HG02763 (cell line): Measurements from ENCODE around the gene ZNF469.

Source experiments
- ATAC-seq: cut with Tn5 transposase; IDR thresholded peaks from one replicate; pipeline ENCODE4 v1.9.1; 2021; ENCODE audit warnings: mild to moderate bottlenecking, moderate library complexity; ENCODE audit not compliant: unreplicated experiment

Gene ZNF469

DNA sequence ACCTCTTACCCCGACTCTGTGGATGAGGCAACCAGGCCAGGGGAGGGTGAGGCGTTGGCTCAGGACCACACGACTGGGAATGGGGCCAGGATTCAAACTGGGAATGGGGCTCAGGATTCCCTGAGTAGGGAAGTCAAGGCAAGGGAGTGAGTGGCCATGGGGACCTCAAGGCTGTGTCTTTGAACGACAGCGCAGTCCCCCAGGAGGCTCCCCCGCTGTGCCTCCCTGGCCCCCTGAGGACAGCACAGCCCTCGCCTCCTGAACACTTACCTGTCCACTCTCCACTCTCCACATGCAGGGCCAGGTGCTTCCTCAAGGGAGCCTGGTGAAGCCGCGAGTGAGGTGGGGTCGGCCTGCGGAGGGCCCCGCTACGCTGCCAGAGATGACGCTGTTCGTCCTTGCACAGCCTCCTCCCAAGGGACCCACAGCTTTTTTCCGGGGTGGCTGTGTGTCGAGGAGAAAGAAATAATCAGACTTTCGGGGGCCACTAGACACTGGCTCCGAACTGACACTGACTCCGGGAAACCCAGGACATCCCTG lies 6.9 kb downstream of the ZNF469 start:
- no peak for ATAC-seq

GRCh38 chr16:88390265-88390664 lies 7.5 kb downstream of the ZNF469 start:
- ATAC-seq, result no peak

- ATAC-seq, result no peak
Observed at GRCh38 chr16:88390735-88391134, 8.0 kb downstream of the ZNF469 start.

- no peak for ATAC-seq
Observed at GRCh38 chr16:88391144-88391850, 8.5 kb downstream of the ZNF469 start.

- ATAC-seq, result no peak
Observed at GRCh38 chr16:88392111-88392510, 9.4 kb downstream of the ZNF469 start.

- no peak for ATAC-seq
Observed at GRCh38 chr16:88392616-88393015, 9.9 kb downstream of the ZNF469 start.

GRCh38 chr16:88393034-88393433 lies 10.3 kb downstream of the ZNF469 start:
- ATAC-seq, result no peak

DNA sequence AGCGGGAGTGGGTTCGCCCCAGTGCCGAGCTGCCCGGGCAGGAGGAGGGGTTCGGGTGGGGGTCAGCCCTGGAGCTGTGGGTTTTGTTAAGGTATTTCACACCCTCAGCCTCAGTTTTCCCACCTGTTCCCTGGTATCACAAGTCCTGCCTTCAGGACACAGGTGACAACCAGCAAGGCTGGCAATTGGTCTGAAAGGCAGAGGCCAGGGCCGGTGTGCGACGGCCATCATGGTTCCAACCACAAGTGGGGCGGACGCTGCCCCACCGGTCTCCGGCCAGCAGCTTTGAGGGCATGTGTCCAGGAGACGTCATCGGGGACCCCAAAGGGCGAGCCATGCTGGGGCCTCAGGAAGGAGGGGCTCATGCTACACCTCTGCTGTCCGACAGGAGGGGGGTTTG lies 10.8 kb downstream of the ZNF469 start:
- ATAC-seq, result no peak

GRCh38 chr16:88394426-88394825 lies 11.7 kb downstream of the ZNF469 start:
- ATAC-seq, result no peak

GRCh38 chr16:88395669-88396584 lies 13.2 kb downstream of the ZNF469 start:
- ATAC-seq, result no peak

- no peak for ATAC-seq
Observed at GRCh38 chr16:88398170-88398873, 15.6 kb downstream of the ZNF469 start.

GRCh38 chr16:88398874-88399178 lies 16.1 kb downstream of the ZNF469 start:
- ATAC-seq, result no peak

- no peak for ATAC-seq
Observed at GRCh38 chr16:88400186-88400585, 17.4 kb downstream of the ZNF469 start.

DNA sequence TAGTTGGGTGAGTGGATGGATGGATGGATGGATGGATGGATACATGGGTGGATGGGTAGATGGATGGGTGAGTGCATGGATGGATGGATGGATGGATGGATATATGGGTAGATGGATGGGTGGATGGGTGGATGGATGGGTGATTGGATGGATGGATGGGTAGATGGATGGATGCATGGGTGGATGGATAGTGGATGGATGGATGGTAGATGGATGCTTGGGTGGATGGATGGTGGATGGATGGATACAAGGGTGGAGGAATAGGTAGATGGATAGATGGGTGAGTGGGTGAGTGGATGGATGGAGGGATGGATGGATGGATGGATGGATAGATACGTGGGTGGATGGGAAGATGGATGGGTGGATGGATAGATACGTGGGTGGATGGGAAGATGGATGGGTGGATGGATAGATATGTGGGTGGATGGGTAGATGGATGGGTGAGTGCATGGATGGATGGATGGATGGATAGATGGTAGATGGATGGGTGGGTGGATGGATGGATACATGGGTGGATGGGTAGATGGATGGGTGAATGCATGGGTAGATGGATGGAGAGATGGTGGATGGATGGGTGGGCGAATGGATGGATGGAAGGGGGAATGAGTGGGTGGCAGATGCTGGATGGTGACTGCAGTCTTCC lies 19.0 kb downstream of the ZNF469 start:
- no peak for ATAC-seq

GRCh38 chr16:88402551-88403240 lies 19.9 kb downstream of the ZNF469 start:
- ATAC-seq, result no peak

DNA sequence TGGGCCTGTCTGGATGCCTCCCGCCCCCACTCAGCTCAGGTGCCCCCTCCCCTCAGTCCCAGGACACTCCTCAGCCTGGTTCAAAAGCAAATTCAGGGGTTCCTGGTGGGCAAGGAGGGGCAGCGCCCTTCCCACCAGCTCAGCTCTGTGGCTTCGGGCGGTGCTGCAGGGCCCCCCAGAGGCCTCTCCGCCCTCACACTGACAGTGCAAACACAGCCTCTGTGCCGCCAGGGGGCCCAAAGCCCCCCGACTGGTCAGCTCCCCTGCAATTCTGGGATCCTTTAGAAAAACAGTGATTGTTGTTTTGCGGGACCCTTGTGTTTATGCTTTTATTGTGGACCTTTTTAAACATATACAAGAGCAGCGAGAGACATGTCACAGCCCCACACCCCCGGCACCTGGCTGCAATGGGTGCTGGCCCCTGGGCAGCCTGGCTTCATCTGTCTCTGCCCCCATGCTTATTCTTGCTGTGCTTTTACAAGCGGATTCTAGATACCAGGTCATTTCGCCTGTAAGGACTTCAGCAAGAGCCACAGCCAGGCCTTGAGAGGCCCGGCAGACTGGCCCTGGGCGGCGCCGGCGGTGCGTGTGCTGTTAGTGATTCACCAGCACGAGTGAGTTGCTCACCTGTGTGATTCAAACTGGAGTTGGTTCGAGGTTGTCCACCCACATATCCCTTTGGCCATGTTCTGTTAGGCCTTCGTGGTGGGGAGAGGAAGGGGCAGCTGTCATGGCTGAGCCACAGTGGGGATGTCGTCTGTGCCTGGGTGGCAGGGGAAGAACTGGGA lies 21.2 kb downstream of the ZNF469 start:
- no peak for ATAC-seq

DNA sequence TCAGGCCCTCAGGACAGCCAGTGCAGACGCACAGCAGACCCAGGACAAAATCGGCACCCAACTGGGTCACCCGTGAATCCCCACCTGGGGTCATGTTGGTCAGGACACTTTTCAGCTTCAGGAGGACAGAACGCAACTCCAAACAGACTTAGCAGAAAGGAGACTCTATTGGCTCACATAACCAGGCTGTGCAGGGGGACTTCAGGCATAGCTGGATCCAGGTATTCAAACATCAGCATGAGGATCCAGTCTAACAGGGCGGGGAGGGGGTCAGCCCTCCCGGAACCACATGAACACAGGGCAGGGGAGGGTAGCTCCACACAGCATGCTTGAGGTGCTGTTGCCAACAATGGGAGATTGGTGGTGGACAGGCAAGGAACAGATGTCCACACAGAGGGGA lies 22.0 kb downstream of the ZNF469 start:
- no peak for ATAC-seq

DNA sequence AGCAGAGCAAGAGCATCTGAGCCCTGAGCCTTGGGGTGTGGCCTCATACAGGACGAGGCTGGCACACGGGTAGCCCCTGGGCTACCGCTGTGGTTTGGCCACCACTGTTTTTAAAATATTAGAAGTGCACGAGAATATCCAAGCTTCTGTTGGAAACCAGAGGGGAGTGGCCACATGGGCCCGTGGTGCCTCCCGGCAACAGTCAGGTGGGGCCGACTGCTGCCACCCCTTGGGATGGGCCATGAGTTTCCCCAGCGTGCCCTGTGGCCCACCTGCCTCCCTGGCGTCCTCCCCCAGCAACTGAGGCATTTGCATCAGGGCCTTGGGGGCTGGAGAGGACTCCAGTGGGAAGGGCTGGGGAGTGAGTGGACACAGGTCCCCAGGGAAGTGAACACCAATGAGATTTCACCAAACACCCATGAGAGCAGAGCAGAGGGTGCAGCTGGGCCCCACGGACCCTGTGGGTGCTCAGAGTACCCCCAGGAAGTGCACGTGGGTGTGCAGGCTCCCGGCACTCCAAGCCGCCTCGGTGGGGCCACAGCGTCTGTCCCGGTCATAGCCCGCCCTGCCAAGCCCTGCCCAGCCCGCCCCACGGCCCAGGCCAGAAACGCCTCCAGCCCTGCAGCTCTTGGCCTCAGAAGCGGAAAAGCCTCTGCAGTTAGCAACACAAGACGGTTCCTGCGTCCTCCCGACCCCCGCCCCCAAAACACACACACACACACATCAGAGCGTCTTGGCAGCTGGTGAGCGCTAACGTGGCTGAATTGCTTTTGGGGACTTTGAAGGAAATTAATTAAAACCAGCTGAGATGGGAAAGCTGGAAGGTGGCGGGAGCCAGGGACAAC lies 22.7 kb downstream of the ZNF469 start:
- no peak for ATAC-seq
